AG04449 (cell line): ENCODE data around the gene ELL.

Source experiments
- CTCF ChIA-PET: fragments of 350-600 bp; formaldehyde crosslinking; extraction: SDS; loops from one replicate; lab custom pipeline; 2021; ENCODE audit warnings: antibody characterized with exemption; lab: Yijun Ruan, JAX
- POLR2A ChIA-PET: fragments of 400-600, 350-600 bp; formaldehyde crosslinking; extraction: SDS; loops from one replicate; lab custom pipeline; 2020; ENCODE audit warnings: antibody characterized with exemption, inconsistent platforms; lab: Yijun Ruan, JAX
- DNase-seq: peaks from one replicate; pipeline ENCODE4 v3.0.0-alpha.2; 2010; ENCODE audit warnings: low read depth, low spot score
- H3K4me3 ChIP-seq: 2 replicates; pipeline ENCODE4 v1.5.1; 2011; ENCODE audit warnings: low read depth, mild to moderate bottlenecking, control low read depth, low read length
- TF ChIP-seq, protein P1 (sequence below): IDR thresholded peaks from one replicate; pipeline ENCODE4 v1.5.1; 2011; ENCODE audit warnings: mild to moderate bottlenecking, moderate library complexity, low read length, control low read depth, inconsistent platforms; ENCODE audit not compliant: insufficient read depth; ENCODE audit errors: missing control alignments

Gene ELL

DNA sequence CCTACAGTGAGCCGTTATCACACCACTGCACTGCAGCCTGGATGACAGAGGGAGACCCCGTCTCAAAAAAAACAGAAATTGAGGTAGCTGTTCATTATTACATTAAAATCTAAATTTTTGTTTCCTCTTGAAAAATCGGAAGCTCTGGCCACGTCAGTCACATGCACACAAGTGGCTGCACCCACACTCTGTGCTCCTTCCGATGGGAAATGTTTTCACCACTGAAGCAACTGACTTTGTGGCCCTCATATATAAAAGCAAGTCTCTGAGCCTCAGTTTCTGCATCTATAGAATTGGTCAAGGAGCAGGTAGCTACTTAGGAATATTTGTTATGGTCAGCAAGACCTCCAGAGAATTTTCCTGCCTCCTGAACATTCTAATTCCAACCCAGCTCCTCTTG is 128.9 kb downstream of the ELL start:
- CTCF ChIA-PET, result interaction anchor here (1.0 to 8.3 kb wide), 4 partner anchors 7 to 38 kb away, joined by 3 to 170 read pairs (median 40); partner anchors contain the start of genes LRRC25 and SSBP4
- DNase-seq, result no peak
- POLR2A ChIA-PET, result no interaction called here
- H3K4me3 ChIP-seq, result no peak overlapping the region
- TF ChIP-seq, protein P1, sequence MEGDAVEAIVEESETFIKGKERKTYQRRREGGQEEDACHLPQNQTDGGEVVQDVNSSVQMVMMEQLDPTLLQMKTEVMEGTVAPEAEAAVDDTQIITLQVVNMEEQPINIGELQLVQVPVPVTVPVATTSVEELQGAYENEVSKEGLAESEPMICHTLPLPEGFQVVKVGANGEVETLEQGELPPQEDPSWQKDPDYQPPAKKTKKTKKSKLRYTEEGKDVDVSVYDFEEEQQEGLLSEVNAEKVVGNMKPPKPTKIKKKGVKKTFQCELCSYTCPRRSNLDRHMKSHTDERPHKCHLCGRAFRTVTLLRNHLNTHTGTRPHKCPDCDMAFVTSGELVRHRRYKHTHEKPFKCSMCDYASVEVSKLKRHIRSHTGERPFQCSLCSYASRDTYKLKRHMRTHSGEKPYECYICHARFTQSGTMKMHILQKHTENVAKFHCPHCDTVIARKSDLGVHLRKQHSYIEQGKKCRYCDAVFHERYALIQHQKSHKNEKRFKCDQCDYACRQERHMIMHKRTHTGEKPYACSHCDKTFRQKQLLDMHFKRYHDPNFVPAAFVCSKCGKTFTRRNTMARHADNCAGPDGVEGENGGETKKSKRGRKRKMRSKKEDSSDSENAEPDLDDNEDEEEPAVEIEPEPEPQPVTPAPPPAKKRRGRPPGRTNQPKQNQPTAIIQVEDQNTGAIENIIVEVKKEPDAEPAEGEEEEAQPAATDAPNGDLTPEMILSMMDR, result no peak
